HG02610 (cell line): ENCODE data around the gene STEAP2.
"Not testable (repeated sequence)": the region's sequence is repeated elsewhere in the genome, so short reads cannot be mapped to it uniquely, and the experiment has no call there.

Experiments
- ATAC-seq: cut with Tn5 transposase; IDR thresholded peaks from one replicate; pipeline ENCODE4 v1.9.1; 2021; ENCODE audit warnings: mild to moderate bottlenecking, moderate library complexity; ENCODE audit not compliant: unreplicated experiment

Gene STEAP2

GRCh38 chr7:90232430-90232829 lies 20.9 kb downstream of the STEAP2 start:
- no peak for ATAC-seq

DNA sequence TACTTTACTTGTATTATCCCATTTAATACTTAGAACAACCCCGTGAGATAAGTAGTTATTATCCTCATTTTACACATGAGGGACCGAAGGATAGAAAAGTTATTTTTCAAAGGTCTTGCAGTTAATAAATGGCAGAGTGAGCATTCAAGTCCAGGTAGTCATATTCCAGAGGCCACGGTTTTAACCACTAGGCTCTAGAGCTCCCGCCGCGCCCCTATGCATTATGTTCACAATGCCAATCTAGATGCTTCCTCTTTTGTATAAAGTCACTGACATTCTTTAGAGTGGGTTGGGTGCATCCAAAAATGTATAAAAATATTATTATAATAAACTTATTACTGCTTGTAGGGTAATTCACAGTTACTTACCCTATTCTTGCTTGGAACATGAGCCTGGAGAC lies 22.0 kb downstream of the STEAP2 start:
- ATAC-seq: no peak

GRCh38 chr7:90236721-90237289 lies 25.3 kb downstream of the STEAP2 start:
- no peak for ATAC-seq

DNA sequence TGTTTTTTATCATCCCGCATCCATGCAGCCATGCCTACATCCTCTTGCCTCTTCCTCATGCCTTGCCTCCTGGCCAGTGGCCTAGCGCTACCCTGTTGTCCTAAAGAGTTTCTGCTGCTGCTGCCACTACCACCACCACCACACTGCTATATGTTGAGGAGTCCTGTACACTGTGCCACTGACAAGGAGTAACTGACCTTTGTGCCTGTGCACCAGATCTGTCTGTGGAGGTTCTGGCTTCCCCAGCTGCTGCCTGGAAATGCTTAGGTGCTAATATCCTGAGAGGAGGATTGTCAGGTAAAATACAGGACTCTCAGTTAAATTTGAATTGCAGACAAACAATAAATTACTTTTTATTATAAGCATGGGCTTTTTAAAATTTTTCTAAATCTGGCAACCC lies 26.5 kb downstream of the STEAP2 start:
- no peak for ATAC-seq

DNA sequence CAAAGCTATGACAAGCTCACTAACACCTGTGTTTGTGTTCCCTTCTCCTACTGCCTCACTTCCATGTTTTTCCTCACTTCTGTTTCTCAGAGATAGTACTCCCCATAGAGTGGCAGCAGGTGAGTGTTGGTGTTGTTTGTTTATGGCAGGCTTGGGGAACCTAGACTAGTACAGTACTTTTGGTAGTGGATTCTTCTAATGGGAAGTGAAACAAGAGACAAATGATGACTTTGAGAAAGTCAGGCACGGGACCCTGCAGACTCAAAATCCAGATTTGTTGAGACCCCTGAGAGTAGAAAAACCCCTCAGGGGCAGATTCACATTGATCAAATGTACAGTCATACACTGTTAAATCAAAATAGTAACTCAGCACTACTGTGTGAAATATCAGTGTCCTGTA lies 27.0 kb downstream of the STEAP2 start:
- no peak for ATAC-seq

DNA sequence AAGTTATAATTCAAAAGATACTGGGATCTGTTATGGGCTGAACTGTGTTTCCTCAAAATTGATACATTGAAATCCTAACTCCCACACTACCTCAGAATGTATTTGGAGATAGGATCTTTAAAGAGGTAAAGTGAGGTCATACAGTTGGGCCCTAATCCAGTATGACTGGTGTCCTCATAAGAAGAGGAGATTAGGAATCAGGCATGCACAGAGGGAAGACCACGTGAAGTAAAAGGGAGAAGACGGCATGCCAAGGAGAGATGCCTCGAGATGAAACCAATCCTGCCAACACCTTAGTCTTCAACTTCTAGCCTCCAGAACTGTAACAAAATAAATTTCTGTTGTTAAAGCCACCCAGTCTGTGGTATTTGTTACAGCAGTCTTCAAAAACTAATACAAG lies 27.5 kb downstream of the STEAP2 start:
- no peak for ATAC-seq

- ATAC-seq: no peak
Measured at GRCh38 chr7:90239625-90240228, 28.2 kb downstream of the STEAP2 start.

DNA sequence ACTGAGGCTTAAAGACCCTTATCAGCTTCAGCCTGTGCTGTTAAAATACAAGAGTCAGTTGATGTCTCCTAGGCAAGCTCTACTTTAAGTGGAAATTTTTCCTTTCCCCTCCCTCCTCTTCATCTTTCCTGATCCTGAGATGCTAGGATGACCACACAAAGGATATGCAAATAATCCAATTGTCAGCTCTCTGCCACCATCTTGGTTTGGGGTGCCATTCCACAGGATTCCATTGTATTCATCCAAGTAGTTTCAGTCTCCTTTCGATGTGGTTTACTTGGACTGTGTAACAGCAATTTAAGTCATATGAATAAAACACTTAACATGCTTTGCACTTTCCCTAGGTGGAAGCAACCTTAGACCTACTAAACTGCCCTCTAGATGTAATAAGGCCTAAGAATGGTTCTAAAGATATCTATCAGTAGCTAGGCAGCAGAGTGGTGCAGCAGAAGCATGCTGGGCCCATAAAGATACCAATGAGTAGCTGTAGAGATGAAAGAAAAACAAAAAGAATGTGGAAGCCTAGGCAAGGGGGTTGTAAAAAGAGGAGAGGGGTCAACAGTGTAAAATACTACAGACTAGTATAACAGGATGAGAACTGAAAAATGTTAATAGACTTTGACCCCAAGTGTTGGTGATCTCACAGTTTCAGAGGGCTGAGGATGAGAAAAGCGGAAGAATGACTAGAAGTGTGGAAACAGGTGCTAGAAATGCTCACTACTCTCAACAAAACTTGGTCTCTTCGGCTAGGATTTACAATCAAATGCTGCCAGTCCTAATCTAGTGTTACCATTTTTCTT lies 31.0 kb downstream of the STEAP2 start:
- ATAC-seq: peak; percentile 63

DNA sequence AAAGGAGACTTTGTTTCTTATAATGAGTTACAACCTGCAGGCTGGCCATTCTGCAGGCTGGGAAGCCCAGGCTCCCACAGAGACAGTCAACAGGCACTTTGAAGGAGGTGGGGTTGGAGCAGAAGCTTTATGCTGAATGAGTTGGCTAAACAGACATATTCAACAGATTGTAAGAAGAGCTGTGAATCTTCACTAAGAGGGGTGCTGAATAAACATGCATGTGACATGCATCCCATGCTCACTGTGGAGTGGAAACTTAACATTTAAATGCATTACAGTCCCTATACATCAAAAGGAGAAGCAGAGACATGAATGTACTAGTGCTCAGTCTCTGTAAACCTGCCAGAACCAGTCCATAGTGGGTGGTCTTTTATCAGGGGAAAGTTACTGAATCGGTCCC lies 32.0 kb downstream of the STEAP2 start:
- ATAC-seq: no peak

DNA sequence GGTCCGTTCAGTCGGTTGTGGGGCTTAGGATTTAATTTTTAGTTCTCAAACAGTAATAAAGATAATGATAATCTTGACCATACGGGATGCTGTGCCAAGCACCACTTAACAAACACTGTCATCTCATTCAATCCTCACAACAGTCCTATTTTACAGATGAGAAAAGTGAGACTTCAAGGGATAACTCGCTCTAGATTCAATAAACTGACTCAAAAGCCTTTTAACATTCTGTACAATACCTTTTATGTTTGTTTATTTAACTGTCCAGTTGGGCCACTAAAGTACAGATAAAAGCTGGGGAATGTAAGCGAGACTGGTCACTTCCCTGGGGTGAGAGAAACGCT lies 33.0 kb downstream of the STEAP2 start:
- no peak for ATAC-seq

DNA sequence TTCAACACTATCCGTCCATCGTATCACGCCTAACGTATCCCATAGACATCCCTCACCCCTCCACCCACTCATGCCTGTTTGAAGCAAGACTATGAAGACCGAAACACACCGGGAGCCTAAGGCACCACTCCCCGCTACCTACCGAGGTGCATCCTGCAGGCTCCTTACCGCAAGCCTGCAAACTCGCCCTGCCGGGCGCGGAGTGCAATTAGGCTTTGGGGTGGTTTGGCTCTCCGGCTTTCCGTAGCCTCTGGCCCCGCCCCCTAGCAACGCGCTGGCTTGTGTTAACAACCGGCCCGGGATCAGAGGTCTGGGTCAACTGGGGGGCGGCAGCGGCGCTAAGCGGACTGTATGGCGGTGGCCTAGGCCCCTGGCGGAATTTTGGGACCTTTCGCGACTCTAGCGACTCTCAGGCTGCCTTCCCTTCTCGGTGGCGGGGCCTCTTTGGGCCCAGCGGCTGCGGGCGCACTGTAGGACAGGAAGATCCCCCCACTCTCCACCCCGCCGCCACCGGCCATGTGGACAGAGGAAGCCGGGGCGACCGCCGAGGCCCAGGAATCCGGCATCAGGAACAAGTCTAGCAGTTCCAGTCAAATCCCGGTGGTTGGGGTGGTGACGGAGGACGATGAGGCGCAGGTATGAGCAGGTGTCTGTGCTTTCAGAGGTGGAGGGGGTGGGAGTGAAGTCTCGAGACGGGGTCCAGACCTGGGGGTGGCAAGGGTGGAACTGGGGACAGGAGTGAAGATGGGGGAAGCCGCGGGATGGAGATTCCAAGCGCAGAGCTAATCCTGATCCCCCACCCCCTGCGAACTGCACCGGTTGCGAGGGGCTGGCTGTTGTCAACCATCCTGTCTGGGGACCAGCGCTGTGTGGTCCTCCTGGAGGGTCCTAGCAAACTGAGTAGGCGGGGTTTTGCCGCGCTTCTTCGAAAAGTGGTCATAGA lies 33.6 kb downstream of the STEAP2 start, which contains the start of gene CFAP69:
Gene CFAP69, plus strand, starts transcription at position 266 of the 943 bp plus-strand sequence. Its CDS starts 251 bp downstream, at position 517.
- peak; percentile 86 for ATAC-seq

DNA sequence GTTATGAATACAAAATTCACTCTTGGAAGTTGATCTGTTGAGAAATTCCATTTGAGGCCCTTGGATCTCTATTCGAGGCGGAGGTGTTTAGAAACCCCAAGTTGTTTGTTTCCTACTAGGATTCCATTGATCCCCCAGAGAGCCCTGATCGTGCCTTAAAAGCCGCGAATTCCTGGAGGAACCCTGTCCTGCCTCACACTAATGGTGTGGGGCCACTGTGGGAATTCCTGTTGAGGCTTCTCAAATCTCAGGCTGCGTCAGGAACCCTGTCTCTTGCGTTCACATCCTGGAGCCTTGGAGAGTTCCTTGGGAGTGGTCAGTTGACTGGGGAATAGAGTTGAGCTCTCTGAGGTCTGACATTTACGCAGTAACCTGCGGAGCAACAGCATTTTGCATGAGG lies 34.6 kb downstream of the STEAP2 start:
- no peak for ATAC-seq

DNA sequence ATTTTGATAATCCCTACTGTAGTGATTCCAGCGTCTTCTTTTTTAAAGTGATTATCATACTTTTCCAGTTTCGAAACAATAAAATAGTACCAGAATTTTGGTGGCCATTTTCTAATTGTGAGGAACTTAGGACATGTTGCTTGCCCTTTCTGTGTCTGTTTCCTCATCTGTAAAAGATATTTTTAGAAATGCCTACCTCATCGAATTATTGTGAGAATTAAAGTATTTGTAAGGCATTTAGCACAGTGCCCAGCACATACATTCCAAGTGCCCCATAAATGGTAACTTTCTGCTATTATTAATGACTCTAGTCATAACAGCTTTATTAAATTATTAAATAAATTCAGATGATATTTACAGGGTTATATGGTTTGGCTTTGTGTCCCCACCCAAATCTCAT lies 37.2 kb downstream of the STEAP2 start:
- ATAC-seq: no peak

- ATAC-seq: no peak
Measured at GRCh38 chr7:90250601-90251303, 39.2 kb downstream of the STEAP2 start.

- ATAC-seq: no peak
Measured at GRCh38 chr7:90251304-90251635, 39.7 kb downstream of the STEAP2 start.

- ATAC-seq: not testable (repeated sequence)
Measured at GRCh38 chr7:90256011-90256410, 44.5 kb downstream of the STEAP2 start.

- no peak for ATAC-seq
Measured at GRCh38 chr7:90256778-90257177, 45.2 kb downstream of the STEAP2 start.

DNA sequence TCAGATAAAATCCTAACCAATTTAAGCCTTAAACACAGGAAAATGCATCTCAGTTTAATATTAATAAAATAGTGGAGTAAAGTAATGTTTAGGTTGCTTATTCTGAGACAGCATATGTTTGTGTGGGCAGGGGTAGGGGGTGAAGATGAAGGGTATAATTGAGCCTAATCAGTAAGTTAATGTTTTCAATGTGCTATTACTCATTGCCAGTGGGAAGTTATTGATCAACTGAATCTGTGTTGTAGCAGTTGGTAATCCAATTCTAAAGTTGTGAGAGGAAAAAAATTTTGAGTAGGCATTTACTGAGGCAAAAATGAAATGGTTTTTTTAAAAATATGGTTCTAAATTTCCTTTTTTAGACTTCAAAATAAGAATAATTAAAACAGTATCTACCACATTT lies 49.9 kb downstream of the STEAP2 start:
- no peak for ATAC-seq

DNA sequence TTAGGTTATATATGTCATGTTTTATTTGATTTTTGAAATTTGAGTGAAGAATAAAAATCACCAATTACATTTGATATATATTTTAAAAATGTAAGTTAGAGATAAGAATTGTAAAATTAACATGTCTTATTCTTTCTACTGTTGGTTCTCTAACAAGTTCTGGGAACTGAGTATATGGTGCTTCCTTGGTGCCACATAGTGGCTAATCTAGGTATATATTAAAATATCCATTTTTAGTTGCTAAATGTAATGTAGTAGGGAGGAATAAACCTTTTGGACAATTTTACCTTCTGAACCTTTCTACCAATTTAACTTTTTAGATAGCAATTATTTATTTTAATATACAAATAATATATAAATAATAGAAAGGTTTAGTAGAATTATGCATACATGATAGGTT lies 50.9 kb downstream of the STEAP2 start:
- ATAC-seq: peak; percentile 77

- ATAC-seq: no peak
Measured at GRCh38 chr7:90266808-90267207, 55.3 kb downstream of the STEAP2 start.
